ENCODE measurements around the gene NUF2.

The NUF2 gene

DNA sequence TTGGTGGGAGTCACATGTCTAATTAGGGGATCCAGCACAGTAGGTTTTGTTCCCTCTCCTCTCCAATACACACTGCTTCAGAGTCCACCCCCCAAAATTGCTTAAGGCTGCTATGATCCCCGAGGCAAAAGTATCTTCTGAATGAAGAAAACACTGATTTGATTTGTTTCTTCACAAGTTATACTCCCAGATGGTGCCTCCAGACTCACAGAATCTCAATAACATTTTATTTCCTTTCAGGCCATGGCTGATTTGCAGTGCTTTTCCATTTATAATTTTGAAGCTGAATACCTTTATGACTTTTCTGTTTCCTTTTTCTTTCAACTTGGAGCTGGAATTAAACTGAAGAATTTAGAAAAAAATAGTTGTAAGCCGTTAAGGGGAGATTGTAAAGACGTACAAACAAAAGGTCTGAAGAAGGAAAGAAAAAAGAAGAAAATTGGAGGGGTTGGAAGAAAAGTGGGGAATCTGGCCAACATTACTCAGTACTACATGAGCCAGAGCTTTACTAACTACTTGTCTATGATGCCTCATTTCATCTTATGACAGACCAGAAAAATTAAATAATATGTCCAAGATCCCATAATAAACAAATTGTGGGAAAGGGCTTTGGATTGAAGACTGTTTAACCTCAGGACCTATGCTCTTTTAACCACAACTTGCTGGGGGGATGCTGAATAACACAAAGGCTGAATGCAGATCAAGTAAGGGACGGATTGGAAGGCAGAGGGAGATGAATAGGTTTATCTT is 75.9 kb downstream of the NUF2 start:
- Histone ChIP-seq H3K27ac (ENCODE audit: low read length) (no peak overlapping the region), H3K79me2 (ENCODE audit: low read length) (no peaks in the 10 kb centered on the region), H3K27me3 (ENCODE audit: low read depth, low read length) (peaks cover 38% of the 10 kb centered on the region), H3K36me3 (replicated peaks; ENCODE audit: low read depth, low read length) (no peaks in the 10 kb centered on the region), H3K4me3 (ENCODE audit: low read length) (no peak overlapping the region), H4K20me1 (ENCODE audit: insufficient read depth, low read length) (no peaks in the 10 kb centered on the region), H3K9me3 (ENCODE audit: insufficient read depth, low read length) (no peaks in the 10 kb centered on the region), H3K9ac (ENCODE audit: low read length) (no peak overlapping the region), H2AFZ (ENCODE audit: low read depth, low read length) (no peak overlapping the region), H3K4me1 (ENCODE audit: low read length) (no peaks in the 10 kb centered on the region), H3K4me2 (ENCODE audit: low read length) (no peak overlapping the region)
- TF ChIP-seq EZH2phosphoT487 (IDR thresholded peaks at IDR 0.05; ENCODE audit: low read depth): no peak
- TF ChIP-seq, protein P1, sequence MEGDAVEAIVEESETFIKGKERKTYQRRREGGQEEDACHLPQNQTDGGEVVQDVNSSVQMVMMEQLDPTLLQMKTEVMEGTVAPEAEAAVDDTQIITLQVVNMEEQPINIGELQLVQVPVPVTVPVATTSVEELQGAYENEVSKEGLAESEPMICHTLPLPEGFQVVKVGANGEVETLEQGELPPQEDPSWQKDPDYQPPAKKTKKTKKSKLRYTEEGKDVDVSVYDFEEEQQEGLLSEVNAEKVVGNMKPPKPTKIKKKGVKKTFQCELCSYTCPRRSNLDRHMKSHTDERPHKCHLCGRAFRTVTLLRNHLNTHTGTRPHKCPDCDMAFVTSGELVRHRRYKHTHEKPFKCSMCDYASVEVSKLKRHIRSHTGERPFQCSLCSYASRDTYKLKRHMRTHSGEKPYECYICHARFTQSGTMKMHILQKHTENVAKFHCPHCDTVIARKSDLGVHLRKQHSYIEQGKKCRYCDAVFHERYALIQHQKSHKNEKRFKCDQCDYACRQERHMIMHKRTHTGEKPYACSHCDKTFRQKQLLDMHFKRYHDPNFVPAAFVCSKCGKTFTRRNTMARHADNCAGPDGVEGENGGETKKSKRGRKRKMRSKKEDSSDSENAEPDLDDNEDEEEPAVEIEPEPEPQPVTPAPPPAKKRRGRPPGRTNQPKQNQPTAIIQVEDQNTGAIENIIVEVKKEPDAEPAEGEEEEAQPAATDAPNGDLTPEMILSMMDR (IDR thresholded peaks at IDR 0.05; ENCODE audit: low read depth, low read length): no peak

DNA sequence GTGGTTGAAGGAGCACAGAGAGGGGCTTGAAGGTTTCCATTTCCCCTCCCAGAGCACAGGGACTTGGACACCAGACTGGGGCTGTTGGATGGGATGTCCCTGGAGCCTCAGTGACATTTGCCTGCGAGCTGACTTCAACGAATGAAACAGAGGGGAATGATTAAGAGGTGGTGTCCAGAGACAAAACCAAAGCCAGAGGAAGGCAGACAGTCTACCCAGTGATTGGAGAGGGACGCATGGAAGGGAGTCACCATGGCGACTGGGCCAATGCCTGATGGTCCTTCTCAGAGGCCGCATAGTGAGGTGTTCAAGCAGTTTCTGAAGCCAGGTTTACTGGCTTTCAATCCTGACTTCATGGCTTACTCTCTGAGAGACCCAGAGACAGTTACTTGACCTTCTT is 77.2 kb downstream of the NUF2 start:
- Histone ChIP-seq H4K20me1 (ENCODE audit: insufficient read depth, low read length) (no peaks in the 10 kb centered on the region), H3K9me3 (ENCODE audit: insufficient read depth, low read length) (no peaks in the 10 kb centered on the region), H3K27ac (ENCODE audit: low read length) (no peak overlapping the region), H2AFZ (ENCODE audit: low read depth, low read length) (no peak overlapping the region), H3K4me1 (ENCODE audit: low read length) (no peaks in the 10 kb centered on the region), H3K79me2 (ENCODE audit: low read length) (no peaks in the 10 kb centered on the region), H3K4me3 (ENCODE audit: low read length) (no peak overlapping the region), H3K9ac (ENCODE audit: low read length) (no peak overlapping the region), H3K4me2 (ENCODE audit: low read length) (no peak overlapping the region), H3K27me3 (ENCODE audit: low read depth, low read length) (peaks cover 38% of the 10 kb centered on the region), H3K36me3 (replicated peaks; ENCODE audit: low read depth, low read length) (no peaks in the 10 kb centered on the region)
- TF ChIP-seq, protein P1 (IDR thresholded peaks at IDR 0.05; ENCODE audit: low read depth, low read length): no peak
- TF ChIP-seq EZH2phosphoT487 (IDR thresholded peaks at IDR 0.05; ENCODE audit: low read depth): no peak

DNA sequence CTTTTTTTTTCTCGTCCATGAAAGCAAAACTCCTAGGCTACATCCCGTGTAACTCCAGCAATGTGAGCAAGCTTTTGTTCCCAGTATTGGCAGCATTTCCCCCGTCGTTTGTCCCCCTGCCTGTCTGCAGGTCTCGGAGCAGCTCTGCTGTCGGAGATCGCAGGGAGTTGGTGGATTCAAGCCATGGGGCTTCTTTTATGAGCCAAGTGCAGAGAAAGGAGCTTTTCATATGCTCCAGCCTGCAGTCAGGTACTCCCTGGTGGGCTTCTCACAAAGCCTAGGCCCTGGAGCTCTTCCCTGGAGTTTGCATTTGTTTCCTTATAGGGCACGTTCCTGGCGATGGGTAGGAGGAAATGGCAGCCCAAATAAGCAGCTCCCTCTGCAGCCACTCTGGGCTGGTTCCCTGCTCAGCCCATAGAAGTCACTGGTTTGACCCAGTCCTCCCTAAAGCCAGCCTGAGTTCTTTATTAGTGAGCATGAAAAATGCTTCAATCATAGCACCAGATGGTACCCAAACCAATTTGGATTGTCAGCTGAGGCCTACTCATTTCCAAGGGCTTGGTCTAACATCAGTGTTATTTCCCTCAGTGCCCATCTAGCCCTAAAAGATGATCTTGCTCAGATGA is 78.3 kb downstream of the NUF2 start:
- TF ChIP-seq EZH2phosphoT487 (IDR thresholded peaks at IDR 0.05; ENCODE audit: low read depth): no peak
- no peak overlapping the region for H3K27ac ChIP-seq (ENCODE audit: low read length)
- H4K20me1 ChIP-seq (ENCODE audit: insufficient read depth, low read length): no peaks in the 10 kb centered on the region
- H3K36me3 ChIP-seq (replicated peaks; ENCODE audit: low read depth, low read length): no peaks in the 10 kb centered on the region
- no peaks in the 10 kb centered on the region for H3K9me3 ChIP-seq (ENCODE audit: insufficient read depth, low read length)
- no peak overlapping the region for H3K9ac ChIP-seq (ENCODE audit: low read length)
- no peak overlapping the region for H3K4me2 ChIP-seq (ENCODE audit: low read length)
- no peak overlapping the region for H2AFZ ChIP-seq (ENCODE audit: low read depth, low read length)
- no peaks in the 10 kb centered on the region for H3K79me2 ChIP-seq (ENCODE audit: low read length)
- no peak overlapping the region for H3K4me3 ChIP-seq (ENCODE audit: low read length)
- H3K27me3 ChIP-seq (ENCODE audit: low read depth, low read length): peaks cover 31% of the 10 kb centered on the region
- no peaks in the 10 kb centered on the region for H3K4me1 ChIP-seq (ENCODE audit: low read length)

DNA sequence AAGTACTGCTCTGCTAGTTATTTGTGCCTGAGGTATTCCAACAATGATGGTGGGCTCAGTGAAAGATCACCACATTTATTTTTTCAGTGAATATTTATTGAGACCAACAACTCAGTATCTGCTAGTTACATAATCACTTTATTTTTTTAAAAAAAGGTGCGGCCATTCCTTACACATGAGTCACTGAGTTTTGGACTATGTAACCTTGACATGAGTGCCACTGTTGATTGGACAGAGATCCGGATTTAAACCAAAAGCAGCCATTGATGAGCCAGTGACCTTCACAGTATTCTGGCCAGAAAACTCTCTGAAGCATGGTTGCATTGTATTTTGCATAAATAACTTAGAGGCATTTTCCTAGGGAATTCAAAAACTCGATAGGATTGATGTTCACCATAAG is 79.5 kb downstream of the NUF2 start:
- no peak overlapping the region for H3K4me2 ChIP-seq (ENCODE audit: low read length)
- H3K27me3 ChIP-seq (ENCODE audit: low read depth, low read length): peaks cover 20% of the 10 kb centered on the region
- no peak overlapping the region for H3K9ac ChIP-seq (ENCODE audit: low read length)
- H3K9me3 ChIP-seq (ENCODE audit: insufficient read depth, low read length): no peaks in the 10 kb centered on the region
- H3K4me3 ChIP-seq (ENCODE audit: low read length): no peak overlapping the region
- H3K79me2 ChIP-seq (ENCODE audit: low read length): no peaks in the 10 kb centered on the region
- no peaks in the 10 kb centered on the region for H3K4me1 ChIP-seq (ENCODE audit: low read length)
- no peaks in the 10 kb centered on the region for H4K20me1 ChIP-seq (ENCODE audit: insufficient read depth, low read length)
- H2AFZ ChIP-seq (ENCODE audit: low read depth, low read length): no peak overlapping the region
- TF ChIP-seq, protein P1 (IDR thresholded peaks at IDR 0.05; ENCODE audit: low read depth, low read length): no peak
- no peak for TF ChIP-seq EZH2phosphoT487 (IDR thresholded peaks at IDR 0.05; ENCODE audit: low read depth)
- H3K36me3 ChIP-seq (replicated peaks; ENCODE audit: low read depth, low read length): no peaks in the 10 kb centered on the region
- no peak overlapping the region for H3K27ac ChIP-seq (ENCODE audit: low read length)

Measured in OCI-LY3 (cell line).